ENCODE results near the gene PDE6B. TPM values are rescaled to one million over a fixed set of nuclear protein-coding genes. Genes with fewer than 3 reads are reported as not detected.

PDE6B gene
- total RNA-seq, 4 donors from 2014 or later = not detected

- H3K36me3 ChIP-seq = no peaks in the 10 kb centered on the region
- H3K27ac ChIP-seq = no peak overlapping the region
- no peaks in the 10 kb centered on the region for H3K9me3 ChIP-seq
- H3K27me3 ChIP-seq = peaks cover 20 to 36% (median 23%) of the 10 kb centered on the region in 3 donors
- H3K4me3 ChIP-seq = no peak overlapping the region
- no peak for ATAC-seq
- no peak for DNase-seq
- in situ Hi-C loops (cut with MboI; ENCODE audit: low sequenced_read_pairs in 4 of 4) = no loop called here
- intact Hi-C loops (cut with DNase I; ENCODE audit: low total_unique reads) = no loop called here
- no peak for TF ChIP-seq CTCF (IDR thresholded peaks at IDR 0.05 in 4 of 5, conservative IDR thresholded peaks at IDR 0.05 in 1 of 5)
- no peak for TF ChIP-seq POLR2A (IDR thresholded peaks at IDR 0.05)
- no peaks in the 10 kb centered on the region for H3K4me1 ChIP-seq
These were observed 25.8 kb downstream of the PDE6B start for GRCh38 chr4:650951-651883.

GRCh38 chr4:651884-652642, 26.7 kb downstream of the PDE6B start:
- TF ChIP-seq POLR2A (IDR thresholded peaks at IDR 0.05) (no peak), CTCF (IDR thresholded peaks at IDR 0.05 in 4 of 5, conservative IDR thresholded peaks at IDR 0.05 in 1 of 5) (no peak)
- in situ Hi-C loops (cut with MboI; ENCODE audit: low sequenced_read_pairs in 4 of 4) (no loop called here), intact Hi-C loops (cut with DNase I; ENCODE audit: low total_unique reads) (no loop called here)
- peaks cover 22 to 36% (median 28%) of the 10 kb centered on the region in 3 donors for H3K27me3 ChIP-seq
- no peak overlapping the region for H3K27ac ChIP-seq
- no peaks in the 10 kb centered on the region for H3K36me3 ChIP-seq
- H3K4me1 ChIP-seq = no peaks in the 10 kb centered on the region
- no peak overlapping the region for H3K4me3 ChIP-seq
- H3K9me3 ChIP-seq = no peaks in the 10 kb centered on the region
- no peak for ATAC-seq
- no peak for DNase-seq

GRCh38 chr4:653080-653821, 27.9 kb downstream of the PDE6B start:
- Histone ChIP-seq H3K27ac (no peak overlapping the region), H3K9me3 (no peaks in the 10 kb centered on the region), H3K36me3 (no peaks in the 10 kb centered on the region), H3K4me1 (no peaks in the 10 kb centered on the region), H3K4me3 (no peak overlapping the region), H3K27me3 (peaks cover 17 to 36% (median 28%) of the 10 kb centered on the region in 3 donors)
- in situ Hi-C loops (cut with MboI; ENCODE audit: low sequenced_read_pairs in 4 of 4) (no loop called here), intact Hi-C loops (cut with DNase I; ENCODE audit: low total_unique reads) (no loop called here)
- no peak for DNase-seq
- TF ChIP-seq POLR2A (IDR thresholded peaks at IDR 0.05) = no peak
- TF ChIP-seq CTCF (IDR thresholded peaks at IDR 0.05 in 4 of 5, conservative IDR thresholded peaks at IDR 0.05 in 1 of 5) = no peak
- ATAC-seq = no peak

GRCh38 chr4:653831-654502, 28.6 kb downstream of the PDE6B start:
- H3K27me3 ChIP-seq = peaks cover 17 to 36% (median 28%) of the 10 kb centered on the region in 3 donors
- no peaks in the 10 kb centered on the region for H3K36me3 ChIP-seq
- no peaks in the 10 kb centered on the region for H3K4me1 ChIP-seq
- no peaks in the 10 kb centered on the region for H3K9me3 ChIP-seq
- TF ChIP-seq CTCF (IDR thresholded peaks at IDR 0.05 in 4 of 5, conservative IDR thresholded peaks at IDR 0.05 in 1 of 5) (no peak), POLR2A (IDR thresholded peaks at IDR 0.05) (no peak)
- DNase-seq = no peak
- ATAC-seq = no peak
- intact Hi-C loops (cut with DNase I; ENCODE audit: low total_unique reads) = no loop called here
- no peak overlapping the region for H3K4me3 ChIP-seq
- in situ Hi-C loops (cut with MboI; ENCODE audit: low sequenced_read_pairs in 4 of 4) = no loop called here
- no peak overlapping the region for H3K27ac ChIP-seq

Data from gastrocnemius medialis (tissue), 4 donors.